HepG2 (cell line): Measurements from ENCODE around the gene ZBTB20. TPM values are rescaled to one million over a fixed set of nuclear protein-coding genes. Genes with fewer than 3 reads are reported as not detected.

Experiments
- ATAC-seq: fragments of 200-7000 bp; cut with Tn5 transposase; 3 replicates; pipeline ENCODE4 v1.9.1; 2020; ENCODE audit warnings: mild to moderate bottlenecking, moderate library complexity
- BruUV-seq: library from RNA; stranded (reverse); fragments of 400-500 nt; replicated peaks from 2 replicates; lab custom pipeline; 2021; lab: Mats Ljungman, UMichigan
- CTCF ChIA-PET: fragments of 300-600 bp; formaldehyde crosslinking; extraction: SDS; loops from one replicate; lab custom pipeline; 2021; ENCODE audit warnings: low total read pairs, inconsistent platforms, low intra/inter-chr PET ratio; lab: Yijun Ruan, JAX
- POLR2A ChIA-PET: fragments of 350-600 bp; sonication (Branson Sonifier 250); formaldehyde crosslinking; loops from one replicate; lab custom pipeline; 2020; ENCODE audit warnings: antibody characterized with exemption, inconsistent platforms; lab: Yijun Ruan, JAX
- DNase-seq: peaks from one replicate; pipeline ENCODE4 v3.0.0-alpha.2; 2015; ENCODE audit warnings: low spot score
- FAIRE-seq: peaks from 3 replicates; lab custom pipeline; 2011; peaks lifted over from hg19 to GRCh38; lab: Jason Lieb, UNC
- H2AFZ ChIP-seq: one replicate; pipeline ENCODE4 v1.6.1; 2011; ENCODE audit warnings: low read length, inconsistent platforms
- H3K27ac ChIP-seq: fragments of 300-600 bp; 3 replicates; pipeline ENCODE4 v1.8.0; 2011; ENCODE audit warnings: mixed run types, mild to moderate bottlenecking, mixed read lengths, low read length, inconsistent platforms; ENCODE audit not compliant: insufficient read depth; ENCODE audit errors: extremely low read length
- H3K27me3 ChIP-seq, 2 experiments: fragments of 200-600 bp in 1 of 2; 2 replicates in 1 of 2; 3 replicates in 1 of 2; pipeline versions ENCODE4 v1.6.0 to v1.8.0; 2011; ENCODE audit warnings: low read length in 2 of 2, mild to moderate bottlenecking in 2 of 2, moderate library complexity in 2 of 2, inconsistent platforms in 1 of 2; ENCODE audit not compliant: insufficient read depth in 2 of 2, control insufficient read depth in 1 of 2
- H3K36me3 ChIP-seq, 2 experiments: fragments of 200-600 bp in 1 of 2; replicated peaks in 1 of 2; 2 replicates in 1 of 2; 3 replicates in 1 of 2; pipeline versions ENCODE4 v1.5.1 to v1.8.0; 2011; ENCODE audit warnings: low read length in 2 of 2, inconsistent platforms in 1 of 2; ENCODE audit not compliant: insufficient read depth in 2 of 2, control insufficient read depth in 1 of 2
- H3K4me1 ChIP-seq: 2 replicates; pipeline ENCODE4 v1.5.1; 2012; ENCODE audit warnings: low read length, inconsistent platforms; ENCODE audit not compliant: insufficient read depth
- H3K4me2 ChIP-seq: 2 replicates; pipeline ENCODE4 v1.6.0; 2011; ENCODE audit warnings: low read depth, low read length, inconsistent platforms
- H3K4me3 ChIP-seq, 3 experiments: fragments of 200-600 bp in 1 of 3; sonication (generic), shearing (Covaris generic) in 1 of 3; replicated peaks in 1 of 3; 2 replicates each; pipeline ENCODE4 v1.5.1; 2011 to 2016; ENCODE audit warnings: low read length in 3 of 3, inconsistent platforms in 2 of 3, low read depth in 2 of 3, mild to moderate bottlenecking in 2 of 3, control low read depth in 1 of 3, mixed read lengths in 1 of 3; ENCODE audit not compliant: insufficient read depth in 1 of 3
- H3K79me2 ChIP-seq: one replicate; pipeline ENCODE4 v1.6.1; 2011; ENCODE audit warnings: low read length, inconsistent platforms; ENCODE audit not compliant: insufficient read depth
- H3K9ac ChIP-seq: 2 replicates; pipeline ENCODE4 v1.6.0; 2011; ENCODE audit warnings: mild to moderate bottlenecking, low read depth, low read length, inconsistent platforms; ENCODE audit not compliant: insufficient read depth
- H3K9me3 ChIP-seq: 2 replicates; pipeline ENCODE4 v1.5.1; 2012; ENCODE audit warnings: mild to moderate bottlenecking, low read length
- H4K20me1 ChIP-seq: 2 replicates; pipeline ENCODE4 v1.6.0; 2011; ENCODE audit warnings: inconsistent platforms, mild to moderate bottlenecking, low read length, moderate library complexity; ENCODE audit not compliant: insufficient read depth
- ATAD3A ChIP-seq: sonication (generic); formaldehyde crosslinking; IDR thresholded peaks from 2 replicates; pipeline ENCODE4 v1.4.0; 2020; ENCODE audit warnings: missing genetic modification reagents
- HDAC1 ChIP-seq: sonication (generic); formaldehyde crosslinking; IDR thresholded peaks from 2 replicates; pipeline ENCODE4 v1.5.1; 2020; ENCODE audit warnings: mild to moderate bottlenecking, missing genetic modification reagents
- HMG20B ChIP-seq: conservative IDR thresholded peaks from 2 replicates; pipeline ENCODE4 v1.6.1; 2016; ENCODE audit warnings: missing genetic modification reagents, missing compliant biosample characterization
- KMT2A ChIP-seq: sonication (generic); formaldehyde crosslinking; IDR thresholded peaks from 2 replicates; pipeline ENCODE4 v1.4.0; 2020; ENCODE audit warnings: missing genetic modification reagents
- MIER2 ChIP-seq: IDR thresholded peaks from 2 replicates; pipeline ENCODE4 v1.6.1; 2016; ENCODE audit warnings: missing biosample characterization, missing genetic modification reagents
- NBN ChIP-seq: fragments of 450-650 bp; conservative IDR thresholded peaks from 2 replicates; pipeline ENCODE4 v1.6.1; 2017
- RAD51 ChIP-seq: fragments of 450-650 bp; IDR thresholded peaks from 2 replicates; pipeline ENCODE4 v1.6.1; 2016; ENCODE audit warnings: borderline replicate concordance
- ZFX ChIP-seq: sonication (generic); formaldehyde crosslinking; IDR thresholded peaks from 2 replicates; pipeline ENCODE4 v1.4.0; 2020; ENCODE audit warnings: mild to moderate bottlenecking, low read depth, missing genetic modification reagents, moderate library complexity
- ZNF121 ChIP-seq: sonication (generic); formaldehyde crosslinking; IDR thresholded peaks from 2 replicates; pipeline ENCODE4 v1.5.0; 2020; ENCODE audit warnings: mild to moderate bottlenecking, missing genetic modification reagents
- ZNF432 ChIP-seq: sonication (generic); formaldehyde crosslinking; IDR thresholded peaks from 2 replicates; pipeline ENCODE4 v1.5.0; 2020; ENCODE audit warnings: missing genetic modification reagents, mild to moderate bottlenecking, borderline replicate concordance
- ZNF446 ChIP-seq: sonication (generic); formaldehyde crosslinking; IDR thresholded peaks from 2 replicates; pipeline ENCODE4 v1.5.0; 2020; ENCODE audit warnings: mild to moderate bottlenecking, missing genetic modification reagents
- ZNF547 ChIP-seq: sonication (generic); formaldehyde crosslinking; IDR thresholded peaks from 2 replicates; pipeline ENCODE4 v1.5.1; 2020; ENCODE audit warnings: mild to moderate bottlenecking, missing genetic modification reagents
- ZNF790 ChIP-seq: sonication (generic); formaldehyde crosslinking; IDR thresholded peaks from 2 replicates; pipeline ENCODE4 v1.8.0; 2022; ENCODE audit warnings: missing genetic modification reagents, mild to moderate bottlenecking, borderline replicate concordance
- ZSCAN25 ChIP-seq: sonication (generic); formaldehyde crosslinking; IDR thresholded peaks from 2 replicates; pipeline ENCODE4 v1.8.0; 2022; ENCODE audit warnings: mild to moderate bottlenecking, missing genetic modification reagents
- WGBS: methylation state at CpG from one replicate; pipeline ENCODE4 v1.1.6; 2017; ENCODE audit warnings: low lambda C conversion rate; 5-methylcytosine and 5-hydroxymethylcytosine counted together
- in situ Hi-C: cut with HindIII; loops from 2 replicates; pipeline ENCODE4 v1.10.0; 2017; ENCODE audit warnings: low pct_unique_long_range_greater_than_20kb; ENCODE audit not compliant: extremely low pct_ligation_motif_present
- intact Hi-C: fragments of 100-400 bp; cut with micrococcal nuclease; formaldehyde crosslinking; loops from one replicate; pipeline ENCODE4 v1.10.0; 2022; ENCODE audit not compliant: unreplicated experiment
- polyA plus RNA-seq, 8 experiments: library from polyadenylated mRNA; depleted of rRNA in 3 of 8; stranded (reverse) in 7 of 8; unstranded in 1 of 8; fragments of >200 nt; fragmentation: Illumina TruSeq in 4 of 8; extraction: Trizol in 4 of 8; gene quantifications; 2 replicates each; pipeline versions ENCODE4 v1.2.1 to v1.2.3, GENCODE V29; 2011 to 2016; ENCODE audit warnings: low read depth in 4 of 8, missing spikeins in 1 of 8, mixed read lengths in 1 of 8; ENCODE audit not compliant: insufficient read depth in 1 of 8
- total RNA-seq, 5 experiments: library from RNA; depleted of rRNA; stranded (reverse); fragments of >200 nt; fragmentation: Illumina TruSeq; extraction: Trizol; gene quantifications; 2 replicates each; pipeline ENCODE4 v1.2.3, GENCODE V29; 2016; ENCODE audit warnings: low read depth in 1 of 5

The ZBTB20 gene
- total and polyA plus RNA-seq, 2 of the 13 experiments (the other 11 are each of a cell fraction or from before 2014, with no cell fraction given): 1.9 to 8.8 TPM

- peaks cover 22% of the 10 kb centered on the region for H3K4me1 ChIP-seq
- no peak overlapping the region for H3K4me2 ChIP-seq
- H3K27ac ChIP-seq: no peak overlapping the region
- H3K9ac ChIP-seq: no peak overlapping the region
- H3K27me3 ChIP-seq: no peaks in the 10 kb centered on the region
- no peaks in the 10 kb centered on the region for H4K20me1 ChIP-seq
- H3K79me2 ChIP-seq: no peaks in the 10 kb centered on the region
- ChIA-PET POLR2A (no interaction called here), CTCF (no interaction called here)
- no peak overlapping the region for H2AFZ ChIP-seq
- BruUV-seq: no TSS peak
- DNase-seq (no peak), FAIRE-seq (no peak), ATAC-seq (no peak)
- no peaks in the 10 kb centered on the region; a peak in 1 of 5 replicates for H3K36me3 ChIP-seq
- 92% methylated on average over 1 of the region's 1 CpG for WGBS
- in situ Hi-C loops (no loop called here), intact Hi-C loops (no loop called here)
- H3K4me3 ChIP-seq: no peak overlapping the region
- no peaks in the 10 kb centered on the region for H3K9me3 ChIP-seq
- TF ChIP-seq MIER2 (CRISPR knock-in tag) (no peak), KMT2A (CRISPR knock-in tag) (no peak), ZNF547 (CRISPR knock-in tag) (no peak), ZSCAN25 (CRISPR knock-in tag) (no peak)
These were observed 652.6 kb downstream of the ZBTB20 start for GRCh38 chr3:114494498-114494897.

- Histone ChIP-seq H3K4me2 (no peak overlapping the region), H3K4me1 (peaks cover 2% of the 10 kb centered on the region), H3K27ac (no peak overlapping the region), H2AFZ (no peak overlapping the region), H4K20me1 (no peaks in the 10 kb centered on the region), H3K79me2 (no peaks in the 10 kb centered on the region), H3K9me3 (no peaks in the 10 kb centered on the region), H3K36me3 (no peaks in the 10 kb centered on the region; a peak in 1 of 5 replicates), H3K9ac (no peak overlapping the region), H3K27me3 (no peaks in the 10 kb centered on the region), H3K4me3 (no peak overlapping the region)
- no TSS peak for BruUV-seq
- DNase-seq (no peak), FAIRE-seq (no peak), ATAC-seq (no peak)
- intact Hi-C loops (no loop called here), in situ Hi-C loops (no loop called here)
- ChIA-PET CTCF (no interaction called here), POLR2A (no interaction called here)
- 95% methylated on average over 1 of the region's 1 CpG for WGBS
- TF ChIP-seq ZNF790 (CRISPR knock-in tag): no peak
- TF ChIP-seq ZFX (CRISPR knock-in tag): no peak
- no peak for TF ChIP-seq ZNF446 (CRISPR knock-in tag)
- TF ChIP-seq ZNF121 (CRISPR knock-in tag): no peak
- no peak for TF ChIP-seq HMG20B
- no peak for TF ChIP-seq RAD51
- TF ChIP-seq ZNF432 (CRISPR knock-in tag): no peak
- TF ChIP-seq ATAD3A (CRISPR knock-in tag): no peak
- no peak for TF ChIP-seq NBN
- TF ChIP-seq HDAC1: no peak
These were observed 656.3 kb downstream of the ZBTB20 start for GRCh38 chr3:114490829-114491228.
